GM12872 (cell line): ENCODE measurements around the gene TMED9.

Source experiments
- CTCF ChIP-seq: IDR thresholded peaks from 3 replicates; pipeline ENCODE4 v1.5.1; 2011; ENCODE audit warnings: low read depth, mild to moderate bottlenecking, low read length, moderate library complexity; ENCODE audit not compliant: insufficient read depth

Gene TMED9

GRCh38 chr5:177552839-177553455 lies 39.1 kb upstream of the TMED9 start:
- TF ChIP-seq CTCF = no peak

- no peak for TF ChIP-seq CTCF
Observed at GRCh38 chr5:177553671-177554429, 38.2 kb upstream of the TMED9 start.

GRCh38 chr5:177554474-177555111 lies 37.4 kb upstream of the TMED9 start, which contains the start of gene FAM193B:
TSS of gene FAM193B (minus strand) at chr5:177554563. CDS start at chr5:177554458, 105 bp downstream.
- 0 out of 3 replicates have a peak, but pooled peaks have one; percentile 21 for TF ChIP-seq CTCF

- TF ChIP-seq CTCF = no peak
Observed at GRCh38 chr5:177555228-177555627, 36.8 kb upstream of the TMED9 start.

GRCh38 chr5:177555665-177556064 lies 36.3 kb upstream of the TMED9 start:
- no peak for TF ChIP-seq CTCF

GRCh38 chr5:177557041-177557647 lies 34.9 kb upstream of the TMED9 start:
- TF ChIP-seq CTCF = no peak

- TF ChIP-seq CTCF = no peak
Observed at GRCh38 chr5:177557796-177558195, 34.2 kb upstream of the TMED9 start.
